NCI-H146 treated with DMSO at 0.1 percent for 48 hours (cell line): ENCODE measurements around the gene ECT2L.
"Not testable (repeated sequence)": the region's sequence is repeated elsewhere in the genome, so short reads cannot be mapped to it uniquely, and the experiment has no call there.

ENCODE experiments used
- DNase-seq: peaks from one replicate; lab custom pipeline; 2025; ENCODE audit not compliant: unreplicated experiment; lab: John Stamatoyannopoulos, UW

Gene ECT2L

GRCh38 chr6:138926579-138926978 is 130.7 kb downstream of the ECT2L start:
- no peak for DNase-seq

DNA sequence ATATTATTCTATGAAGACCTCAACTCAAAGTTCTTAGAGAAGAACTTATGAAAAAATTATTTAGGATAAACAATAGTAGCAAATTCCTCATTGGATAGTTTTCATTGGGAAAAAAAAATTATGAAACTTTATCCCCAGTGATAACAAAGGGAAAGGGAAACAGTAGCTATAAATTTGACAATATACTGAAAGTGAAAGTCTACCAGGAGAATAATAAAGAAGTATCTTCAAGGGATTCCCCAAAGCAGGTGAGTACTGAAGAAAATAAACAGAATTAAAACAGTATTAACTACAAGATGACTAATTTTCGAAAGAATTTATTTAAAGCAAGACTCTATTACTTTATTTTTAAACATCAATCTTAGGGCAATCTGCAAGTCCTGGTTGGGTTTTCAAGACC is 135.8 kb downstream of the ECT2L start:
- DNase-seq, result no peak

- DNase-seq, result not testable (repeated sequence)
Observed at GRCh38 chr6:138936873-138937272, 141.0 kb downstream of the ECT2L start.

DNA sequence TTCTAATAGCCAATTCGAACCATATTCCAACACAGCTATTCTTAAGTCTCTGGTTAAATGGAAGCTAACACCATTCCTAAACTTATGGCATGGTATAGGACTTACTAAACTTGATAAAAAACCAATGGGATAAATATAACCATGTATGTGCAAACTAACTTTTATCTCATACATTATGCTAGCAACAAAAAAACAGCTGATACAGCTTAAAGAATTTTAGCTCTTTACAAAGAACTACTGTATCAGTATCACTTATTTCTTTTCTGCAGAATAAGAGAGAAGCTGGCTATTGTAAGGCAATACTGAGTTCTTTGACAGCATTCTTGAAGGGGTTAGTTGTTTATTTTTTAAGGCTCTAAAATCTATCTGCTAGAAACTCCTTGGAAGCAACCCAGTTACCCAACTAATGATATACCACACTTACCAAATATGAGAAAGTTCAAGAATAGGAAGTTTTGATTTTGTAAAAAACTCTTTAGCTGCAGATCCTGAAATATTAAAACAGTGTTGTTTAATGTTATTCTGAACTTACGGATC is 147.3 kb downstream of the ECT2L start:
- no peak for DNase-seq

DNA sequence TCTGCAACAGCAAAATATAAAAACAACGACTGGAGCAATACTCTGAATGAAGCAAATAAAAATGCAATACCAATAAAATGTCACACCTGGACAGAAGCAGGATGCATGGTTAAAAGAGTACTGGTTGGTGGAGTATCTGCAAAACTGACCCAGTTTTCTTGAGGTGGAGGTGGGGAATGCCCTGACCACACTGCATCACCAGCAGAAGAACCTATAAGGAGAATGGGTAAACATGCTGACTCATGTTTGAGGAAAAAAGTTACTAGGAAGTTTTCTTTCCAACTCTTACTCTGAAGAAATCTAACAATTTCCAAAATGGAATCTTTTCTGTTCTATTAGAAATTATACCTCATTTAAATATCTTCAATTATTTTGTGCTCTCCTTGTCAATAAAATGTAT is 148.5 kb downstream of the ECT2L start:
- DNase-seq, result no peak

GRCh38 chr6:138945354-138945753 is 149.5 kb downstream of the ECT2L start:
- no peak for DNase-seq

- DNase-seq, result no peak
Observed at GRCh38 chr6:138948004-138948403, 152.1 kb downstream of the ECT2L start.

DNA sequence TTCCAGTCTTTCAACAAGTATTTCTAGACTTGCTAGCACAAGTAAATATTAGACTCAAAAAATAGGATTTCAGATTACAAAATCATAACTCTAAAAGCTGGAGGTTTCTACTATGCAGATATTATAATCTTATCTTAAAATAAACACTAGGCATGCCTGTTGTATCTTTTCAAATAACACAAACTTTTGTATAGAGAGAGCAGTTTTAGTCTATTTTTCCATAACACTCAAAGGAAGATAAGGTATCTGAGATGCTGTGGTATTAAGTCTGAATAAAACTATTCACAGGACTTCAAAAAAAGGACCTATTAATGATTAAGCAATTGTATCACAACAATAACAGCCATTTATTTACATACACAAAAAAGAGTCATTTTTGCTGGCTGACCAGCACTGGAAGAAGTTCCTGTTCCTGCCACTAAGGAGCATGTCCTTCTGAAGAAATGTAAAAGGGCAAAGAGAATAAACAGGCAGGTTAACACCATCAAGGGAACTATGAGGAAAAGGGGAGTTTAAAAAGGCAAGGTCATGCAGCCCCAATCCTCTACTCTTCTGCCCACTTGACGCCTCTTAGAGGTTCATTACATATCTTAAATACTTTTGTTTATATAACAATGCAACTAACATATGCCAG is 152.8 kb downstream of the ECT2L start:
- no peak for DNase-seq

- no peak for DNase-seq
Observed at GRCh38 chr6:138953451-138953850, 157.6 kb downstream of the ECT2L start.
